Fibroblast of lung (primary cell): ENCODE results near the gene SLX9. TPM values are rescaled to one million over a fixed set of nuclear protein-coding genes. Genes with fewer than 3 reads are reported as not detected.

Experiments
- DNase-seq, 2 donors: peaks; one replicate each; pipeline versions ENCODE4 v3.0.0 to v3.0.0-alpha.2; 2010; ENCODE audit warnings: low read depth in 2 of 2
- H2AFZ ChIP-seq: 2 replicates; pipeline ENCODE4 v1.5.1; 2012; ENCODE audit warnings: low read length, control low read depth, inconsistent platforms
- H3K27ac ChIP-seq: 2 replicates; pipeline ENCODE4 v1.5.1; 2011; ENCODE audit warnings: low read length, control low read depth; ENCODE audit not compliant: insufficient read depth
- H3K27me3 ChIP-seq: 2 replicates; pipeline ENCODE4 v1.5.1; 2011; ENCODE audit warnings: mild to moderate bottlenecking, low read length; ENCODE audit not compliant: control insufficient read depth, insufficient read depth
- H3K36me3 ChIP-seq: 2 replicates; pipeline ENCODE4 v1.5.1; 2011; ENCODE audit warnings: low read length; ENCODE audit not compliant: control insufficient read depth, insufficient read depth
- H3K4me1 ChIP-seq: 2 replicates; pipeline ENCODE4 v1.5.1; 2011; ENCODE audit warnings: low read length; ENCODE audit not compliant: control insufficient read depth, insufficient read depth; ENCODE audit errors: extremely low read depth
- H3K4me2 ChIP-seq: 2 replicates; pipeline ENCODE4 v1.5.1; 2011; ENCODE audit warnings: low read length, control low read depth; ENCODE audit not compliant: insufficient read depth; ENCODE audit errors: extremely low read depth
- H3K4me3 ChIP-seq, 4 experiments: fragments of 200-600 bp in 1 of 4; sonication (generic) in 1 of 4; replicated peaks in 1 of 4; 2 replicates each; pipeline ENCODE4 v1.5.1; 2011 to 2016; ENCODE audit warnings: low read length in 4 of 4, low read depth in 3 of 4, mild to moderate bottlenecking in 3 of 4, control low read depth in 2 of 4, inconsistent platforms in 1 of 4, mixed read lengths in 1 of 4; ENCODE audit not compliant: insufficient read depth in 1 of 4; ENCODE audit errors: control extremely low read depth in 1 of 4
- H3K79me2 ChIP-seq: 2 replicates; pipeline ENCODE4 v1.5.1; 2012; ENCODE audit warnings: mild to moderate bottlenecking, low read length, inconsistent platforms; ENCODE audit not compliant: control insufficient read depth, insufficient read depth
- H3K9ac ChIP-seq: 2 replicates; pipeline ENCODE4 v1.5.1; 2011; ENCODE audit warnings: mild to moderate bottlenecking, low read length, control low read depth; ENCODE audit not compliant: insufficient read depth
- H3K9me3 ChIP-seq: 2 replicates; pipeline ENCODE4 v1.5.1; 2012; ENCODE audit warnings: low read depth, low read length; ENCODE audit not compliant: control insufficient read depth, insufficient read depth
- H4K20me1 ChIP-seq: 2 replicates; pipeline ENCODE4 v1.5.1; 2011; ENCODE audit warnings: low read length; ENCODE audit not compliant: control insufficient read depth, insufficient read depth; ENCODE audit errors: extremely low read depth
- CTCF ChIP-seq, 2 donors: IDR thresholded peaks in 1 of 2; conservative IDR thresholded peaks in 1 of 2; 1 replicate in 1 of 2; 2 replicates in 1 of 2; pipeline ENCODE4 v1.5.1; 2011 to 2012; ENCODE audit warnings: low read length in 2 of 2, control low read depth in 1 of 2, inconsistent platforms in 1 of 2, low read depth in 1 of 2, mild to moderate bottlenecking in 1 of 2
- EZH2 ChIP-seq: IDR thresholded peaks from 2 replicates; pipeline ENCODE4 v1.5.1; 2012; ENCODE audit warnings: low read length, control low read depth, mild to moderate bottlenecking; ENCODE audit errors: missing control alignments
- polyA plus RNA-seq, 2 donors: library from polyadenylated mRNA; depleted of rRNA in 1 of 2; stranded (reverse) in 1 of 2; unstranded in 1 of 2; fragments of >200 nt; gene quantifications; 2 replicates each; pipeline ENCODE4 v1.2.1, GENCODE V29; 2011 to 2012; ENCODE audit warnings: missing spikeins in 1 of 2
- total RNA-seq: library from RNA; depleted of rRNA; stranded (reverse); fragments of >200 nt; gene quantifications from 2 replicates; pipeline ENCODE4 v1.2.1, GENCODE V29; 2014

Gene SLX9
- total and polyA plus RNA-seq, 2 donors (not counting 1 experiment from before 2014, with no cell fraction given), result 9.7 to 14.9 TPM

GRCh38 chr21:45012662-45013259 lies 72.9 kb downstream of the SLX9 start:
- Histone ChIP-seq H3K27ac (peak overlapping the region; percentile 46), H3K9ac (no peak overlapping the region), H3K9me3 (no peaks in the 10 kb centered on the region), H3K27me3 (no peaks in the 10 kb centered on the region), H4K20me1 (no peaks in the 10 kb centered on the region), H3K36me3 (no peaks in the 10 kb centered on the region), H3K4me3 (no peak overlapping the region), H2AFZ (no peak overlapping the region), H3K79me2 (no peaks in the 10 kb centered on the region), H3K4me1 (peaks cover 12% of the 10 kb centered on the region), H3K4me2 (peak overlapping the region; percentile 44)
- no peak for DNase-seq
- no peak for TF ChIP-seq EZH2
- TF ChIP-seq CTCF (conservative IDR thresholded peaks at IDR 0.05 in 1 of 2, IDR thresholded peaks at IDR 0.05 in 1 of 2; ENCODE audit: low read depth in 1 of 2, low read length in 2 of 2), result no peak

GRCh38 chr21:45013260-45013841 lies 73.5 kb downstream of the SLX9 start:
- Histone ChIP-seq H3K27me3 (no peaks in the 10 kb centered on the region), H3K79me2 (no peaks in the 10 kb centered on the region), H2AFZ (no peak overlapping the region), H3K27ac (no peak overlapping the region), H3K4me3 (no peak overlapping the region), H3K9ac (no peak overlapping the region), H4K20me1 (no peaks in the 10 kb centered on the region), H3K36me3 (no peaks in the 10 kb centered on the region), H3K4me2 (no peak overlapping the region), H3K9me3 (no peaks in the 10 kb centered on the region), H3K4me1 (peaks cover 12% of the 10 kb centered on the region)
- no peak for DNase-seq
- TF ChIP-seq CTCF (conservative IDR thresholded peaks at IDR 0.05 in 1 of 2, IDR thresholded peaks at IDR 0.05 in 1 of 2; ENCODE audit: low read depth in 1 of 2, low read length in 2 of 2) (no peak), EZH2 (no peak)

- no peak for DNase-seq
These were observed 75.1 kb downstream of the SLX9 start for GRCh38 chr21:45014747-45015468.

More at GRCh38 chr21:45014747-45015468, 75.1 kb downstream of the SLX9 start:
- Histone ChIP-seq H2AFZ (no peak overlapping the region), H3K36me3 (no peaks in the 10 kb centered on the region), H3K27ac (no peak overlapping the region), H3K4me2 (no peak overlapping the region), H3K9me3 (no peaks in the 10 kb centered on the region), H3K4me3 (no peak overlapping the region), H3K79me2 (no peaks in the 10 kb centered on the region), H3K9ac (no peak overlapping the region), H3K27me3 (no peaks in the 10 kb centered on the region), H4K20me1 (no peaks in the 10 kb centered on the region), H3K4me1 (peaks cover 12% of the 10 kb centered on the region)
- no peak for TF ChIP-seq CTCF (conservative IDR thresholded peaks at IDR 0.05 in 1 of 2, IDR thresholded peaks at IDR 0.05 in 1 of 2; ENCODE audit: low read depth in 1 of 2, low read length in 2 of 2)
- TF ChIP-seq EZH2, result no peak
